SK-N-SH (cell line): ENCODE data around the gene NELFA.

ENCODE experiments used
- CTCF ChIP-seq: fragments of 200-600 bp; sonication (generic); IDR thresholded peaks from 2 replicates; pipeline ENCODE4 v1.6.1; 2017; ENCODE audit warnings: antibody characterized with exemption, mild to moderate bottlenecking, moderate library complexity
- MAX ChIP-seq: IDR thresholded peaks from 2 replicates; pipeline ENCODE4 v1.4.0; 2012; ENCODE audit warnings: low read depth
- MEF2A ChIP-seq: IDR thresholded peaks from 2 replicates; pipeline ENCODE4 v1.4.0; 2012; ENCODE audit warnings: low read depth, borderline replicate concordance
- RAD21 ChIP-seq: IDR thresholded peaks from 2 replicates; pipeline ENCODE4 v1.6.1; 2012; ENCODE audit warnings: mild to moderate bottlenecking, low read length
- TAF1 ChIP-seq: IDR thresholded peaks from 2 replicates; pipeline ENCODE4 v1.6.1; 2012; ENCODE audit warnings: low read depth, mild to moderate bottlenecking, low read length, moderate library complexity, borderline replicate concordance
- YY1 ChIP-seq: IDR thresholded peaks from 2 replicates; pipeline ENCODE4 v1.4.0; 2012; ENCODE audit warnings: low read depth, mild to moderate bottlenecking

GRCh38 chr4:1978741-1979476, 29.9 kb downstream of the NELFA start:
- TF ChIP-seq MAX (no peak), CTCF (no peak), TAF1 (no peak), MEF2A (no peak), YY1 (no peak), RAD21 (no peak)
